ENCODE data around the gene KCNMB2.

DNA sequence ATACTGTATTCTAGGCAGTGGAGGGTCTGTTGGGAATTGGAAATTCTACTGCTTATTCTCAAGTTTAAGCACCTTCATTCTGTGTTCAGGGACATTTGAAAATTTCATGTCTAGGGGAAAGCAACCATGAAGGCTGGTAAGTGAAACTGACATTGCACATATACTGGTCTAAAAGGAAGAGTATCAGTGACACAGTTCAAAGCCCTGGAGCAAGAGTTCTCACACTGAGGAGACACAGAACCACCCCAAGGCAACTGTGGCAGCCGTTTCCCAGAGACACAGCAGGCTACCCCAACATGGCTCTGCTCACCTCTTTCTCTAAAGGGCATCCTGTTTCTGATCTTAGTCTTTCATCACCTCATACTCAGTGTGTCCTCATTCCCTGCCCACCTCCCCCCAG is 67.5 kb downstream of the KCNMB2 start:
- TF ChIP-seq EZH2phosphoT487 (IDR thresholded peaks at IDR 0.05; ENCODE audit: insufficient read depth, low read depth) (no peak), EZH2 (IDR thresholded peaks at IDR 0.05; ENCODE audit: insufficient read depth, poor library complexity, severe bottlenecking) (no peak)

All from GM23248 (cell line).